Measurements from ENCODE around the gene TMEM79. TPM values are rescaled to one million over a fixed set of nuclear protein-coding genes. Genes with fewer than 3 reads are reported as not detected.
A peak's percentile ranks its signal among the peaks of the same experiment; 100 is the strongest.

The TMEM79 gene
- polyA plus RNA-seq, 5 donors: 8.5 to 10.1 (median 8.6) TPM

DNA sequence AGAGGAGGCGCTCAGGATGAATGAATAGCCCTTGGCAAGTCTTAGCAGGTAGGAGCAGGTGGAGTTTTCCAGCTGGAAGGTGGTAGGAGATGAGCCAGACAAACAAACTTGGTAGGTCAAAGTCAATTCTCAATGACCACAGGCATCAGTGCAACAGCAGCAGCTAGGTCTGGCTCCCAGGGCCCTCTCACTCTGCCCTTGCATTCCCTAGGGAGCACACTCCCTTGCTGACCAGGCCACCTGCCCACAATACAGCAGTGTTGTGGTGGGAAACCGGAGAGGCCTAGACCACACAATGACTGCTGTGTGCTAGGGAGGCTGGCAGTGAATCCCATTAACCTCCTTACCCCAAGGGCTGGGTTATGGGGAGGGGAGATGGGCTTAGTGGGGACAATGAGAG is 23.2 kb upstream of the TMEM79 start:
- DNase-seq: no peak

DNA sequence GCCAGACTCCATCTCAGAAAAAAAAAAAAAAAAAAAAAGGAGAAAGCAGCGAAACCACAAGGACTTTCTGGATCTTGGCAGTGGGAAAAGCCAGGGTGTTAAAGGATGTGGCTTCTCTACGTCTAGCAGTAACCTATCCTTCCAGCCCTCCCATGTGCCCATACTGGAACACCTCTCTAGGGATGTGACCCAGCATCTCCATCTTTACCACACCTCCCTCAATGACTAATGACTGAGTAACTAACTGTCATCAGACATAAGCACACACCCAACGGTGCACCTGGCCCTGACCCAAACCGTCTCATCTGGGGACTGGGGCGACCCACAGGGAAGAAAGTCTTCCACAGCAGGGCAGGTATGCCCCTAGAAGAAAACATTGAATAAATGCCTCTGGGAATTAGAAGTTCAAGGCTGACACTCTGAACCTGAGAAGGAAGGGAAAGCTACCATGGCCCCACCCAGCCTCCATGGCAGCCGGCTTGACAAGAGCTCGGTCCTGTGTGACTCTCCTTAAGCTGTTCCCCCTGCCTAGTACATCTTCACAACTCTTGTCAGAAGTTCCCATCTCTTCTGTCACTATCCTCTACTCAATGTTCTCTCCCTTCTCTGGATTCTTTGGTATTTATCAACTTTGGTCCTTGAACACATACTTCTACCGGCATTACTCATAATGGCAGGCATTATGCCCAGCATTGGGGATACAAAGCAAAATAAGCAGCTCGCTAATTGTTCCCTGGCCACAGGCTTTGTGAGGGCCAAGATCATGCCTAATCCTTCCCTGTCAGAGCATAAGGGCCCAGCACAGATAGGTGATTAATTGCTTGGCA is 21.5 kb upstream of the TMEM79 start:
- DNase-seq: no peak

DNA sequence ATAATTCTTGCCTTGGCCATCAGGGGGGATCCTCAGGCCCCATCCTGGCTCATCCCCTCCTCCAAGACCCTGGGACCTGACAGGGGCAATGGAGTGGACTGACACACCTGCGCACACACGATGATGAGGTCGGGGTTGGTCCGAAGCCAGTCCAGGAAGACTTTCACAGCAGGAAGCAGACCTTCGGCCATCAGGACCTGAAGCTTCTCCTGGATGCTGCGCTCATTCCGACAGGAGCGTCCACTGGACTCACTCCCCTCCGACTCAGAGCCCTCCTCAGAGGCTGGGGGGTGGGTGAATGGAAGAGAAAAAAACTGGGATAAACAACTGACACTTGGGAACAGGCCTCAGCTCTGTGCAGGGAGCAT is 20.9 kb upstream of the TMEM79 start:
- DNase-seq: no peak

DNA sequence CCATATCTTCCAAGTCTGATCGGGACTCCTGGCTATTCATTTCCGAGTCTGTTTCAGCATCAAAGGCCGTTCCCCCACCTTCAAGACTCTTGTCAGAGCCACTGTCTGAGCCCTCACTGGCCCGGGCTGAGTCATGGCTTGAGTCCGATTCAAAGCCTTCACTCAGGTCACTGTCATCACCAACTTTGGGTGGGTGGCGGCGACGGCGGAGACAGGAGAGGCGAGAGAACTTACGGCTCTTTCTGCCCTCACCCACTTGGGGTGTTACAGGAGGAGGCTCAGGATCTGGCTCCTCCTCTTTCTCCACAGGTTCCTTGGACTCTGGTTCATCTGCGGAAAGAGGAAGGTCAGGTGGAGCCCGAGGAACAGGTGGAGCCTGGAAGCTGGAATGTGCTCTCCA is 18.1 kb upstream of the TMEM79 start:
- no peak for DNase-seq

DNA sequence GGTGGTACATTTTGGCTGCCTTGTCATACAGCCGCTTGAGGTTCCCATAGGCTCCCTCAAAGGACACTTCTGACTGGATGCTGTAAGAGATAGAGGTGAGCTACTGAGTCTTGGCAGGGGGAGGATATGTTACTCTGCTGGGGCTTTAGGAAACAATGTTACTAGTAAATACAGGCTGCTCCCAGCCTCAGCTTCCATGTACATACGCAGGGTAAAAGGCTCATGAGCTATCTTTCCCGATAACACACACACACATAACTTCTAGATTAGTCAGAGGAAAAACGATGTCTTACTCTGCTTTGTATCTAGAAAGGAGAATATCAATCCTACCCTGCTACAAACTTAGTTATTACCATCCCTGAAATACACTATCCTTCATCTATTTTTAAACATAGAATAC is 15.8 kb upstream of the TMEM79 start:
- DNase-seq: no peak

DNA sequence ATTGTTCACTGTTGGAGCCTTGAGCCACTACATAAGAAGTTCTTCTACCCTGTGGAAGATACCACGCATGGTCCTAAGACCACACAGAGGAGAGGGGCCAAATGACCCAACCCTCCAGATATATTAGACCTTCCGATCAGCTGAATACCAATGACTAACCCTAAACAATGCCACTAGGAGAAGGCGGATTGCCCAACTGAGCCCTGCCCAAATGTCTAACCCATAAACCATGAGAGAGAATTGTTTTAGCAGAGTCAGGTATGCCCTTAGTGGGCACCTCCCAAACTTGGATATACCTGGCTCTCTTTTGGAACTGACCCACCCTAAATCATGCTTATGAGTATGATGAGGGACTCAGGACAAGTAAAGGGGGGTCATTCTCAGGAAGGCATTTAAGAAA is 13.8 kb upstream of the TMEM79 start:
- DNase-seq: no peak

DNA sequence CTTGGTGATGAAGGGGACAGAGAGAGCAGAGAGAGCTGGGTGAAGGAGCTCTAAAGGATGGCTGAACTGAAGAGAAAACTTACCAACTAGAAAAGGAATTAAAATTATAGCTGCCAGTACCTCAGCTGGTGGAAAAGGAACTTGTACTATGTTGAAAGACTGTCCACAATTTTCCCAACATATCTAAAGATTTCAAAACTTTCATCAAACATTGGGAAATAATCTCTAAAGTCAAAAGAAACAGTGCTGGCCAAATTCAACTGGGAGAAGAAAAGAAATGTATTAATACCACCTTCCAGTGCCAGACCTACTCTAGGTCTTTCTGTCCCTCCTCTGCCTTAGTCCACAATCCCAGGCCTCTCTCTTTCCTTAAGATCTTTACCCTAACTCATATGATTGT is 7.6 kb upstream of the TMEM79 start:
- no peak for DNase-seq

DNA sequence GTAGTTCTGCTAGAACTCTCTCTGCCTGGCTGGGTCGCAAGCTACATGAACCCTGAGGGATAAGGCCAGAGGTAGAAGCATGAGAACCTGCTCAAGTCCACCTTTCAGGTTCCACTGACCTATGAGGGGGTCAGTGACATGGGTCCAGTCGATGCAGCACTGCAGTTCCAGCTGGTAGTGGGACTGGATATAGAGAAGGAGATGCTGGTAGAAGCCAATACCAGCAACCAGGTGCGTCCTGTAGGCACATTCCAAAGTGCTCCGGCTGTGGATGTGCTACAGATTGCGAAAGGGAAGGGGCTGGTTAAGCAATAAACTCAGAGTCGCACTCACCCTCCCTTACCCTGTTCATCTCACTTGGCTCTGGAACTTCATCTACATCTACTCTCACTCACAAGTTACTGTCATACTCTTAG is 7.2 kb upstream of the TMEM79 start:
- DNase-seq: no peak

DNA sequence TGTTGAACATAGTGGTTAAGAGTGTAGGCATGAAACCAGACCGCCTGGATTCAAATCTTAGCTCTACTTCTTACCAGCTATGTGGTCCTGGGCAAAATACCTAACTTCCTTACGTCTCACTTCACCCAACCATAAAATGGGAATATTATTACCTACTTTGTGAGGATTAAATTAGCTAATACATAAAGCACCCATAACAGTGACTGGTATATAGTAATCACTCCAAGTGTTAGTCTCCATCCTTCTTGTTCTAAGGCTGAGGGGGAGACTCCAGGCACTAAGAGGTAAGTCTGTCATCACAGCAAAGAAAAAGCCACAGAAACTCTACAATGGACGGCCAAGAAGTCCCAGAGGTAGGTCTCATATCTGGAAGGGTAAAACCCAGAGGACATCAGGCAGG is 4.3 kb upstream of the TMEM79 start:
- no peak for DNase-seq

DNA sequence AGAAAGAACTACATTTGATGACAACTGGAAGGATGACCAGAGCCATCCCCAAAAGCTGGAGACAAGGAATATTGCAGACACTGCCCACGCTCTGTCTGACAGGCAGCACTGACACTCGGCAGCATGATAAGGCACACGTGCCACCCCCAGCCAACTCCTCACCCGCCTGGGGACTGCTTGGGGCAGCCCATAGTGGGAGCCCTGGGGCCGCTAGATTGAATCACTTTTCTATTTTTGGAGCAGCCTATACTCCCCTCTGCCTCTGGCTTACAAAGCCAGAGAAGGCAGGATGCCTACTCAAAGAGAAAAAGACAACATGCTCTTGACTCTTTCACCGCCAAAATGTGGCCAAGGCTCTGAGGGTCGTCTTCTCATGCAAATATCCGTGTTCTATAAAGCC is 2.8 kb upstream of the TMEM79 start:
- DNase-seq: no peak

DNA sequence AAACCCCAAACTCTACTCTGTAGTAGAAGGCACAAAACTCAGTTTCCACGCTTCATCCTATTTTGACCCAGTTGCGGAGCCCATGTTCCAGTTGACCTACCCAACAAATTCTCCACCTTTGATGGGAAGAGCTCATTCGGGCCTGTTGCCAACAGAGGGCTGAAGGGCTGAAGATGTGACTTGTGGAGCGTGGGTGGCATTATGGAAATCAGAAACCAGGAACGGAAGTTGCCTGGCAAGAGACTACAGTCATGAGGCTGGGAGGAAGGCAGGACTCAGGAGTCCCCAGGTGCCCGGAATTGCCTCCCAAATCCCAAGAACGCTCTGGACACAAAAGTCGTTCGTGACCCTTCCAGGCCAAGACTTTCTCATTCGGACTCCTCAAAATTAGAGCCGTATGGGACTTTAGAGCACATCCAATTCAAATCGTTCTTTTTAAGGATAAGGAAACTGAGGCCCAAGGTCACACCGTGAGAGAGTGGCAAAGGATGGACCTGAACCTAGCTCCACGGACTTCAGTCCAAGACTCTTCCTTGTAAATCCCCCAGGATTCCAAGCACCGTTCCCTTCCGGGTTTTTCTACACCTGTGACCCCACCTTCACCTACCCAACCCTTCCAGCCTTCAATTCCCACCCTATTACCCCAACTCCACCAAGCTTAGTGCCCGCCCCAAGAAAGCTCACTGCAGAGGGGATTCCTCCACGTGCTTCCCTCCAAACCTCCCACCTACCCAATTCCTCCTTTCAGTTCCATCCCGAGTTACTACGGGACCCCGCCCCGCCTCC is 2.2 kb upstream of the TMEM79 start:
- no peak for DNase-seq

DNA sequence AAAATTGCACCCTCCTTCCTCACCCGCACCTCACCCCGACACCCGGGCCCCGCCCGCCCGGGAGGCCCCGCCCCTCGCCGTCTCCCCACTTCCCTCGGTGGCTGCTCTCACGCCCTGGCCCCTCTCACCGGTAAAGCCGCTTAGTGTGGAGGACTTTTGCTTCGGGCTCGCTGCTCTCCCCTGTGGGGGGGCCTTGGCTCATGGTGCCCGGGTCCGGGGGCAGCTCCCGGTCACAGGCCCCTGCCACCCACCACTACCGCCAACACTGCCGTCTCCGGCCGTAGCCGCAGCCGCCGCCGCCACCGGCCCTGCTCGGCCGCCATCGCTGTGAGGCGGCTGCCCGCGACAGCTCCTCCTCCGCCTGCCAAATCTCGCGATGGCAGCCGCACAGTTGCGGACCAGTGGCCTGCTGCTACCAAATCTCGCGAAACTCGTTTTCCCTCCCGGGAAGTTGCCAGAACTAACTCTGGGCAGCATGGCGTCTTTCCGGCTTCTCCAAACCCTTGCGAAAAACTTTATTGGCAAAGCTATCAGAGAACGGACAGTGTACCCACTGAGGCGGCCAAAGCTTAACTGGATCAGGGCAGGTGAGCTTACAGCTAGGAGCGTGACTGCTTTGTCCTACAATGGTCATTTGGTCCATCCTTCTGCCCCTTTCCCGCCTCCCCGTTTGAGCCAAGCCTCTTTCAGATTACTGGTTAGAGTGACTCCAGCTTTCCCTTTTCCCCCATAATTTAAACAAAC is 1.5 kb upstream of the TMEM79 start, which contains the start of gene SMG5:
Gene SMG5, minus strand, starts transcription at position 347 of the 744 bp plus-strand sequence. Its CDS starts 145 bp downstream, at position 202.
- DNase-seq: peak; percentile 97 to 98

DNA sequence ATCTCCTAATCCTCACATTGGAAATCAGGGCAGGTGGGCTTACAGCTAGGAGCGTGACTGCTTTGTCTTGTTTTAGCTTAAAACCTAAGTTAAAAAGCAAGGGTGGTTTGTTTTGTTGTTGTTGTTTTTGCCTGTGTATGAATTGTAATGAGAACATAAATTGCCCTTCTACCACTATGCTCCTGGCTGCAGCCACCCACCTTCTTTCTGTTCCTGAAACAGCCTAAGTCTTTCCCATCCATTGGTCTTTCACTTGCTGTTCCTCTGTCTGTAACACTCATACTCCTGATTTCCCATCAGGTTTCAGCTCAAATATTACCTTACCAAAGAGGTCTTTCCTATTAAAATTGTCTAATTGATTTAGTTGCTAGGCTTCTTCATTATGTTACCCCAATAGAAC is 604 bp upstream of the TMEM79 start:
- DNase-seq: no peak

DNA sequence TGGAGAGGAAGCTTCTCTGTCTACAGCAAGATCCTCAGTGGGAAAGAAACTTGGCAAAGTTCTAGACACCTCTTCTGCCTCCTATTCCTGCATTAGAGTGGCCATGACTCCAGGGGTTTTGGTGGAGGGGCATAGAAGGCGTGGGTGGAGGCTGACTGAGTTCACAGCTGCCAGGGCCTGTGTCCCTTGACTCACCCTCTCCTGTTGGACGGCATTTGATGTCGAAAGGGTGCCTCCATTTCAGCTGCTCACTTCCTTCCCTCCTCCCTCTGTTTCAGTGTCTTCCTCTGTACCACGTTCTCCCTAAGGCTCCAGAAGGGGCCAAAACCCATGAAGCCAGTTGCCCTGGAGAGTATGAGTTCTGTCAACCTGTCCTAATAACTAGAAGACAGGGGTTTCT is 632 bp downstream of the TMEM79 start:
- no peak for DNase-seq

DNA sequence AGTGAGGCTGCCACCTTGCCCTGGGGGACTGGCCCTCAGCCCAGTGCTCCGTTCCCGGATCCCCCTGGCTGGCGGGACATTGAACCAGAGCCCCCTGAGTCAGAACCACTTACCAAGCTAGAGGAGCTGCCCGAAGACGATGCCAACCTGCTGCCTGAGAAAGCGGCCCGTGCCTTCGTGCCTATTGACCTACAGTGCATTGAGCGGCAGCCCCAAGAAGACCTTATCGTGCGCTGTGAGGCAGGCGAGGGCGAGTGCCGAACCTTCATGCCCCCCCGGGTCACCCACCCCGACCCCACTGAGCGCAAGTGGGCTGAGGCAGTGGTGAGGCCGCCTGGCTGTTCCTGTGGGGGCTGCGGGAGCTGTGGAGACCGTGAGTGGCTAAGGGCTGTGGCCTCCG is 1.3 kb downstream of the TMEM79 start:
- DNase-seq: no peak

DNA sequence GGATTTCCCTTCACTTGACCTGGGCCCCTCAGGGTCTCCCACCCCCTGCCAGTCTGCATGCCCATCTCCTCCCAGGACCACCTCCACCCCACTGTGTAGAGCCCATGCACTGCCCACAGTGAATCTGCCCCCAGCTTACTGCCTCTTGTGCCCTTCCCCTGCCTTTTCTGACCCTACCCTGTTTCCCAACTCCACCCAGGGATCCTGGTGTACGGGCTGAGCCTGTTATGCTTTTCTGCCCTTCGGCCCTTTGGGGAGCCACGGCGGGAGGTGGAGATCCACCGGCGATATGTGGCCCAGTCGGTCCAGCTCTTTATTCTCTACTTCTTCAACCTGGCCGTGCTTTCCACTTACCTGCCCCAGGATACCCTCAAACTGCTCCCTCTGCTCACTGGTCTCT is 1.9 kb downstream of the TMEM79 start:
- no peak for DNase-seq

DNA sequence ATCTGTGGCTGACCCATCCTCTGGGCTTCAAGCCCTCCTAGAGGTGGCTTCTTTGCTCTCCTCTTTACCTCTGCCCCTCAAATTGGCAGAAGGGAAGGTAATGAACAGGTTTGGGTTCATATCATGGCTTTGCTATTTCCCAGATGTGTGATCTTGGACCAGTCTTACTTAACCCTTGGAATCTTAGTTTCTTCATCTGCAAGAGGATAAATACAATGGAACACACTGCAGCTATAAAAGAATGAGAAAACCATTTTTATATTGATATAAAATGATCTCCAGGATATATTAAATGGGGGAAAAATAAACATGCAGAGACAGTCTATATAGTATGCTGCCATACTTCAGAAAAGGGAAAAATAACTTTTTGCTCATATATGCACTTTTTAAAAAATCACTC is 5.7 kb downstream of the TMEM79 start:
- DNase-seq: no peak

DNA sequence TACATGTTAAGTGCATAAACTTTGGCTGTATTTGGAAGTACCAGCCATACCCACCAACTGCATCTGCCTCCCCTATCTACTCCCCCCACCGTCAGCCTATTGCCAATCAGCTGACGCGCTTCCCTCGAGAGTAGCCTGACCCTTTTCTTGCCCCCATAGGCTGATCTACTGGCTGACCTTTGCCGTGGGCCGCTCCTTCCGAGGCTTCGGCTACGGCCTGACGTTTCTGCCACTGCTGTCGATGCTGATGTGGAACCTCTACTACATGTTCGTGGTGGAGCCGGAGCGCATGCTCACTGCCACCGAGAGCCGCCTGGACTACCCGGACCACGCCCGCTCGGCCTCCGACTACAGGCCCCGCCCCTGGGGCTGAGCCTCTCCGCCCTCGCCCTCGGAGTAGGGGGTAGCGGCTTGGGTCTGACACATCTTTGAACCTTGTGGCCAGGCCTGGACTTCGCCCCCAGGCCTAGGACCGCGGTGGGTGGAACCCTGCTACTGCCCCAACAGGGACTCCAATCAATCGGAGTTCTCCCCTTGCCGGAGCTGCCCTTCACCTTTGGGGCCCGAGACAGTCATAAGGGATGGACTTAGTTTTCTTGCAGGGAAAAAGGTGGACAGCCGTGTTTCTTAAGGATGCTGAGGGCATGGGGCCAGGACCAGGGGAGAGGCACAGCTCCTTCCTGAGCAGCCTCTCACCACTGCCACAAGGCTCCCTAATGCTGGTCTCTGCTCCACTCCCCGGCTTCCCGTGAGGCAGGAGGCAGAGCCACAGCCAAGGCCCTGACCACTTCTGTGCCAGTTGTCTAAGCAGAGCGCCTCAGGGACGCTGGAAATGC is 7.3 kb downstream of the TMEM79 start:
- peak; percentile 63 to 71 for DNase-seq

DNA sequence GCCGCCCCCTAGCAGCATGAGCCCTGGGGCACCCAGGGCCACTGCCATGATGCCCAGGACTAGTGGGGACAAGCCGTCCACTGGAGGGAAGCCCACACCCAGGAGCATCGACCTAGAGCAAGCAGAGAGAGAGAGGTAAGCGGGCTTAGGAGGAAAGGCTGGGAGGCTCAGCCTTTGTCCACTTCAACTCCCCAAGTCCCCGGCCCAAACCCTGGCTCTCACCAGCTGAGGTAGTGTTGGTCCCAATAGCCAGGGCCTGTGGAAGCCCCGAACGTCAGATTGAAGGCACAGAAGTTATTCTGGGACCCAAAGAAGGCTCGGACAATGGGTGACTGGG is 8.9 kb downstream of the TMEM79 start:
- DNase-seq: no peak

DNA sequence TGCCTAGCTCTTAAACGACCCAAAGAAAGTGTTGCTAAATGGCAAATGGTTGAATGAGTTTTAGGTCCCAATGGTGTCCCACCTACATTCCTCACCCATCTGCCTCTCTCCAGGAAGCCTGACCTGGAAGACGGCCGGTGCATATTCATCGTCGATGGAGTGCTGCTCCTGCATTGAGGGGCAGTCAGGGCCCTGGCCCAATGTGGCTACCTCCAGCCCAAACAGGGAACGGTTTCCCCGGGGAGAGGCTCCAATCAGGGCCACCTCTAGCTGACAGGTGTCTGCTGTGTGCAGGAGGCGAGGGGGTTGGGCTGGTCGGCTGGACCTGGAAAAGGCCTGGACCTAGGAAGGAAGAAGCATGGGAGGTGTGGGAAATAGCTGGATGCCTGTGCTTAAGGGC is 9.8 kb downstream of the TMEM79 start:
- DNase-seq: no peak

DNA sequence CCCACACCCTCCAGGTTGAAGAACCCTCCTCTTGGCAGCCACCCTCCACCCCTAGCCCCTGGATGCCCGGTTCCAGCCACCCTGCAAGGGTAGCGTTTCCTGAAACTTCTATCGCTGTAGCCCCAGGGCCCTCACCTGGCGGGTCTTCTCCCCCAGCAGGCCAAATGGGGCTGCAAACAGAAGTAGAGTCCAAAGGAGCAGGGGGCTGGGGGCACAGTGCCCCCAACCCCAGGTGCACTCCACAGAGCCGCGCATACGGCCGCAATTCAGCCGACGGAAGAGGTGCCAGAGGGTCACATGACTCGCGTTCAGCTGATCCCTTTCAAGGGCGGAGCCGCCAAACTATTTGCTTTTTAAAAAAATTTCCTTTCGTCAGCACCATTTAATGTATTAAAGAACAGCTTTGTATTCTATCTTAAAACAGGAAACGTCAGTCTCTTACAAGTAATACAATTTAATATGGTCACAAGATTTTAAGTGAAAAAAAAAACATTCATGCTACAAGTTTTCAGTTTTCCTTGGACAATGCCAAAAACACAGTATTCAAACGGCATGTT is 11.3 kb downstream of the TMEM79 start, which contains the start of gene GLMP:
Gene GLMP, minus strand, starts transcription at position 289 of the 557 bp plus-strand sequence. Its CDS starts 34 bp downstream, at position 255.
- DNase-seq: peak; percentile 58 to 74

Data from right lung (tissue), 5 donors.